GM12801 (cell line): ENCODE results near the gene WDFY1.

Experiments
- CTCF ChIP-seq: IDR thresholded peaks from one replicate; pipeline ENCODE4 v1.5.1; 2011; ENCODE audit warnings: control low read depth; ENCODE audit not compliant: insufficient read length; ENCODE audit errors: extremely low read depth

The WDFY1 gene

GRCh38 chr2:223828314-223828713 is 116.8 kb downstream of the WDFY1 start:
- no peak for TF ChIP-seq CTCF

- no peak for TF ChIP-seq CTCF
These were observed 118.1 kb downstream of the WDFY1 start for GRCh38 chr2:223826995-223827394.
